Fibroblast of the conjunctiva (primary cell): Measurements from ENCODE around the gene CDC73.
"Not testable (repeated sequence)": the region's sequence is repeated elsewhere in the genome, so short reads cannot be mapped to it uniquely, and the experiment has no call there.

Experiments used
- DNase-seq: peaks from one replicate; pipeline ENCODE4 v3.0.0-alpha.2; 2010; ENCODE audit warnings: low read depth

The CDC73 gene

DNA sequence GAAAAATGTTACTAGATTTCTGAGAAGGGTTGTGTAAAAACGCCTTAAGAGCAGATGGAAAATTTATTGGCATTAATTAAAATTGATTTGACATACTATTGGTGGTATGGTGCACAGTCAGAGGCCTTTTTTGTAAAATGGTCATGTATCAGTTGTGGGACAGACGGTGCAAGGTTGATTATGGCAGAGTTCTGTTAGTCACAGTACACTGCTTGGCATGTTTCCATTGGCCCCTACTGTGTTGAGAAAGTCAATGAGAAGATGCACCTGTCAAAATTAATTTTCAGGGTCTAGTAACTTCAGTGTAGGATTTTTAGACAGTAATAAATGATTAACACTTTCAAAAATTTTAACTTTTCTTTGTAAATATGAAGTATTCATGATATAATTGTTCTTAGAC, 60.2 kb downstream of the CDC73 start:
- no peak for DNase-seq

- peak; percentile 37 for DNase-seq
These were observed 61.3 kb downstream of the CDC73 start for GRCh38 chr1:193183019-193183627.

DNA sequence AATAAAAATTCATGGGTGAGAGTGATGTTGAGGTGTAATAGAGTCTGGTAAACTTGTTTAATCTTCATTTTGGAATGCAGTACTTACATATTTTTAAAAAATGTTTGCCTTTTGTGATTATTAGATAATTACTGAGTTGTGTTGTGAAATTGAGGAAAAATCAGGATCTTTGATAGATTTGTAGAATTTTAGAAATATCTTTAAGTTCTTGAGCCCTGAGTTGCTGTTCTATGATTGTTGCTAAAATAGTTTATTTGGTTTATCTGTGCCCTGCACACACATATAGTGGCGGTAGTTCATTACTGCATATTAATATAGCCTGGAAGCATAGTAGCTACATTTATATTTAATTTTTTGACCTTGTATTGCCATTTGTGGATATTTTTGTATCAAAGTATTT, 62.9 kb downstream of the CDC73 start:
- no peak for DNase-seq

DNA sequence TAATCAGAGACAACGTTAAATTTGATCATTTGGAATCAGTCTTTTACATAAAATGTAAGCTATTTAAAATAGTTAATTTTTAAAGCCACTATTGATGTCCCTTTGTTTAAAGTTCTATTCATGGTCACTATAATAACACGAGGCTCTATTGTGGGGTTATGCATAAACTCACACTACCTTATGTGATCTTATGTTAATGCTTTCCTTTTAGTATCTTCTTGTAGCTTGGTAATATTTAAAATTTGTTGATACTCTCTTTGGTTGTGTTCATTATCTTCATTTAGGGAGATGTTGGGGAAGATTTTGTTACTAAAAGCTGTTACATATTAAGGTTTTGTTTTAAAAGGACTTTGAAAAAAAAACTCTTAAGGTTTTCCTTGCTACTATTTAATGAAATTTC, 63.4 kb downstream of the CDC73 start:
- no peak for DNase-seq

DNA sequence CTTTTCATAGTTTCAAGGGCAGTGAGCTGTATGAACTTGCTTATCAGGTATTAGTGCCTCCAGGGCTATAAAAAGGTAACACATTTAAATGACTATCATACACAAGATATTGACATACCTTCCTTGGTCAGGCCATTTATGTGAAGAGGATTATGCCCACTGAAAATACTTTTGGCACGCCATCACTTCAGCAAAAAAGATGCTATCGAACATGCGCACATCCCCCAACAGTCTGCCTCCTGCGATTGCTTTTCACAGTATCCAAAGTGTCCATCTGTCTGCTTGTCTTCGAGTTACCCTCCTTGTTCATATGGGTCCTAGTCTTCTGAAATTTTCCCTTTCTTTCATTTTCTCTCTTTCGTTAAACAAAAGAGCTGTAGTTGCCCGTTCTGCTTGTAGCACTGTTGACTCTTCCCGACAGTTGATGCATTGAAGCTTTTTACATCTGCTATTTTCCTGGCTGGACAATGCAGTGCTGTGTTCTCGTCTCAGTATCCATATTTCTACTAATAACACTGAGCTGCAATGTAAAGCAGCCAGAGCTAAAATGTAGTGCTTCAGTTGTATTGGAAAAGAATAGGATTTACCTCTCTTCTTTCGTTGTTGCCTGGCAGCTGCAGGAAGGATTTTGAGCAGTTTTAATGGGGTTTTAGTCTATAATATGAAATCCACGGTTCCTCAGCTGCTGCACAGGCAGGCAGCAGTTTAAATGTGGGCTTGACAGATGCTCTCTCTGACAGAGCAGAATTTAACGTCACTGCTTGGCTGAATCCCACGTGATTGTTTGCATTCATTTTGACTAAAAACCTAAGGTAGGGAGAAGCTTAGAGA, 64.3 kb downstream of the CDC73 start, which contains the start of gene B3GALT2:
Gene B3GALT2, minus strand, starts transcription at position 713 of the 831 bp plus-strand sequence. CDS start 5,051 bp downstream, outside the sequence.
- DNase-seq = no peak

GRCh38 chr1:193187114-193187513, 65.3 kb downstream of the CDC73 start:
- DNase-seq = no peak

- not testable (repeated sequence) for DNase-seq
These were observed 67.1 kb downstream of the CDC73 start for GRCh38 chr1:193188915-193189314.

GRCh38 chr1:193189442-193190095, 67.7 kb downstream of the CDC73 start:
- DNase-seq = no peak

DNA sequence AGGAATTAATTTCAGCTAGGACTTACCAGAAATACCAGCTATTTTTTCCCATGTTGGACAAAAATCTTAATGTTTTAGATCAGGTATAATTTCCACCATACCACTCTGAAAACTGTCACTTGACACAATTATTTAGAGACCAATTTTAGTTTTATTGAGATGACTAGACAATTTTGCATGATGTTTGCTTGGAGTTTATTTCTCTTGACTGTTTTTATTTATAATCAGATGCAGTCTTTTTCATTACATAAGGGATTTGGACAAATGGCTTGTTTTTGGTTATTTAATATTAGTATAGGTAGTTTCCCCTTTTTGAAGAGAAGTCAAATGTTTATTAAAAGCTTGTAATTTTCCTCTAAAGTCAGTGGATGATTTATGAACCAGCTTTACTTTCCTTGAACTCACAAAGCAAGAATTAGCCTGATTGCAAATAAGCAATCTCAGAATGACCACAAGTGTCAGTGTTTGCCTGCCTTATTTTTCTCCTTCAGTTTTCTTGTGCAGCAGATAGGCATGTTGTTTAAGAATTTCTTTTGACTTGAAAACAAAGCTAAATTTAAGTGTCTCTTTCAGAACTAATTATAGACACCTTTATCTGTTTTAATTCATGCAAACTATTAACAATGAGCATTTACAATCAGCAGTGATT, 68.4 kb downstream of the CDC73 start:
- DNase-seq = no peak

DNA sequence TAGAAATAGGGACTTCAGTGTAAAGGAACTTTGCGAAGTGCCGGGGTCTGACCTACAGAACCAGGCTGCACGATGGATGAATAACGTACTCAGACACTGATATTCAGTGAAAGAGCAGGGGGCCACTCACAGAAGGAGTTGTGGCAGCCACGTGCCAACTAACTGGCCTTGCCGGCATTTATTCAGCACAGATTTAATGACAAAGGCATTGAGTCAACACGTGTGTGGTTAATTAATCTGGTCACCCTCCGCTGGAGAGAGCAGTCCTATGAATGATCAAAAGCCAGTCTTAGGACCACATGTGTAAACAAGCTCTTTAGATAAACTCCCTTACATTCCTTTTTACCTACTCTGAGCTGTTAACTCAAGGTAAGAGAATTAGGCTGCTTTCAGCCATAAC, 70.8 kb downstream of the CDC73 start:
- DNase-seq = no peak

DNA sequence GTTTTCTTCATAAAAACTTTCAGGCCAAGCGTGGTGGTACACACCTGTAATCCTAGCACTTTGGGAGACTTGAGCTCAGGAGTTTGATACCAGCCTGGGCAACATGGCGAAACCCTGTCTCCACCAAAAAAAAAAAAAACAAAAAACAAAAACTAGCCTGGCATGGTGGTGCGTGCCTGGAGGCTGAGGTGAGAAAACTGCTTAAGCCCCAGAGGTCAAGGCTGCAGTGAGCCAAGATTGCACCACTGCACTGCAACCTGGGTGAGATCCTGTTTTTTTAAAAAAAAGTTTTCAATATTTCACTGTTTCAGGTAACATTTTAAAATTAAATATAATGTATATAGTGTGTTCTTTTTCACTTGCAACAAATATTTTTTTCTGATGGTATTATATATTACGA, 78.1 kb downstream of the CDC73 start:
- DNase-seq = no peak

GRCh38 chr1:193201021-193201420, 79.2 kb downstream of the CDC73 start:
- no peak for DNase-seq

DNA sequence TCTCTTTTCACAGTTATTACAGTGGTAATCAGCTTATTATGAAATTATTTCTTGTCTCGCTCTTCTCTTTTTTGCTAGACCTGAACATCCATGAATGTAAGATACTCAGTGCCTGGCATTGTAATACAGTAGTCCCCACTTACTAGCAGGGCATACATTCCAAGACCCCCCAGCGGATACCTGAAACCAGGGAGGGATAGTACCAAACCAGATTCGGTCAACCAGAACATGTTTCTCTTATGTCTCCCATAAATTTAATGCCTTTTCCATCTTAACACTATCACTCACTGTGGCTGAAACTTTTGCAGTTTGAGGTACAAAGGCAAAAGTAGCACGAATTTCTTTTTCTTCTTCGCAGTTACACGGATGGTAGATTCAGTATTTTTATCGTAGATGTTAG, 89.2 kb downstream of the CDC73 start:
- no peak for DNase-seq

DNA sequence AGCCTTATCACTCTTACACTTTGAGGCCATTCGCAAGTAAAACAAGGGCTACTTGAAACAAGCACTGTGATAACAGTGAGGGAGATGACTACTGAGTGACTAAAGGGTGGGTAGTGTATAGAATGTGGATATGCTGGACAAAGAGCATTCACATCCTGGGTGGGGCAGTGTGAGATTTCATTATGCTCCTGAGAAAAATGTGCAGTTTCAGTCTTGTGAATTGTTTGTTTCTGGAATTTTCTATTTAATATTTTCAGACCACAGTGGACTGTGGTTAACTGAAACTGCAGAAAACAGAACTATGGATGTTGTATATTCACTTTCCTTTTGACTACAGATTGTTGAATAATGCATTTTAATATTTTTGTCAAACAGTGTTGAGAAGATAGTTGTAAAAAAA, 89.7 kb downstream of the CDC73 start:
- peak; percentile 32 for DNase-seq

DNA sequence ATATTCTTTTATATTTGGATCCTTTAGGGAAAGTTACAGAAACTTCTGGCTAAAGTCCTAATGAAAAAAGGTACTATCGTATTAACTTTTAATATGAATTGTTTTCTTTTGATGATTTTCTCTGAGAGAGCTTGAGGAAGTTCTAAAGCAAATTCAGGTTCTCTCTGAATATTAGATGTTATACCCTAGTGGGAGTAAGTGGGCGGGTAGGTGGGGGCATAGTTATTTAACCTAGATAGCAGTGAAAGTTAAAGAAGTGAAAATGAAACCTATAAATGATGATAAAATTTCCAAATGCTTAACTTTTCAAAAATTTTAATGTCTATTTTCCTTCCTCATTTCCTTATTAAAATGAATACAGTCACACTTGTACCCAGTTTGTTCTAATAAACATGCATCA, 90.8 kb downstream of the CDC73 start:
- no peak for DNase-seq

GRCh38 chr1:193213998-193214397, 92.2 kb downstream of the CDC73 start:
- DNase-seq = no peak

DNA sequence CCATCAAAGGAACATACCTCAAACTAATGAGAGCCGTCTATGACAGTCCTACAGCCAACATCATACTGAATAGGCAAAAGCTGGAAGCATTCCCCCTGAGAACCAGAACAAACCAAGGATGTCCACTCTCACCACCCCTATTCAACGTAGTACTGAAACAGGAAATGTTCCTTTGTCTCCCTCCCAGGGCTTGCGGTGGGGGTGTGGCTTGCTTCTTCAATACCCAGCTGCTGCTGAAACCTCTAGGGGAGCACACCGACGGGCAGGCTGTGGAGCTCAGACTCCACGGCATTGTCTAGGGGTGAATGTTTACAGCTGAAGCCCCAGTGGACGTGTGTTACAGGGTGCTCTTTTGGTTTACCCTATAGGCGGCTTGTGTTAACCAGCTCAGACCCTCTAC, 95.1 kb downstream of the CDC73 start:
- no peak for DNase-seq

- DNase-seq = no peak
These were observed 97.6 kb downstream of the CDC73 start for GRCh38 chr1:193219391-193219790.

- no peak for DNase-seq
These were observed 99.8 kb downstream of the CDC73 start for GRCh38 chr1:193221651-193222050.

- no peak for DNase-seq
These were observed 100.3 kb downstream of the CDC73 start for GRCh38 chr1:193222056-193222615.

DNA sequence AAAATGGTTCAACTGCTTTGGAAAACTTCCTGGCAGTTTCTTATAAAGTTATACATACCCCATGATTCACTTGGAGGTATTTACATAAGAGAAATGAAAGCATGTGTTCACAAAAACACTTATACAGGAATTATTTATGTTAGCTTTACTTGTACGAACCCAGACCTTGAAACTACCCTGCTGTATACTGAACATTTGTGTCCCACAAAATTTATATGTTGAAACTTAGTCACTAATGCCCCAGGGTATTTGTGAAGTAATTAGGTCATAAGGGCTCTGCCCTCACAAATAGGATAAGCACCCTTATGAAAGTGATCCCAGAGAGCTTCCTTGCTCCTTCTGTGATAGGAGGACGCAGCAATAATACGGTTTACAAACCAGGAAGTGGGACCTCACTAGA, 107.3 kb downstream of the CDC73 start:
- DNase-seq = no peak

DNA sequence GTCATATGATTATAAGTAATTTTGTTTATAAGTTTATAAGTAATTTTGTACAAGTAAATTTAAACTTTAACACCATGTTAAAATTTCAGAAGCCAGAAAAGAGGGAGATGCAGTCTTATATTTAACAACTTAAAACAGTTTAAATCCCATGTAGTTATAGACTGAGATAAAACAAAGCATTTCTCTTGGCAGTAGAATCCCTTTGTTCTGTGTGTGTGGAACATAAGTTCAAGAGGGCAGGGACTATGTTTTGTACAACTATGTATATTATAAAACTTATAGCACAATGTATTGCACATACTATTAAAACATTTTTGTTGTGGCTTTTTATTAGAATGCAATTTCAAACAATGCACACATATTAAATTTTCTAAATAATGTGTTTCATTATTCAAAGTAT, 109.3 kb downstream of the CDC73 start:
- DNase-seq = not testable (repeated sequence)
